Suprapubic skin (tissue), 3 donors: Measurements from ENCODE around the gene ANKRD36B.
"Not testable (repeated sequence)": the region's sequence is repeated elsewhere in the genome, so short reads cannot be mapped to it uniquely, and the experiment has no call there.

Source experiments
- CTCF ChIP-seq, 2 donors: fragments of 200-600 bp in 1 of 2; fragments of 450-650 bp in 1 of 2; sonication (generic) in 1 of 2; IDR thresholded peaks; one replicate each; pipeline ENCODE4 v1.5.1; 2016 to 2019; ENCODE audit warnings: antibody characterized with exemption in 2 of 2, mild to moderate bottlenecking in 1 of 2, moderate library complexity in 1 of 2
- POLR2A ChIP-seq, 2 donors: fragments of 450-650 bp; IDR thresholded peaks; one replicate each; pipeline ENCODE4 v1.6.1; 2017; ENCODE audit warnings: antibody characterized with exemption in 2 of 2, mild to moderate bottlenecking in 2 of 2, moderate library complexity in 2 of 2

DNA sequence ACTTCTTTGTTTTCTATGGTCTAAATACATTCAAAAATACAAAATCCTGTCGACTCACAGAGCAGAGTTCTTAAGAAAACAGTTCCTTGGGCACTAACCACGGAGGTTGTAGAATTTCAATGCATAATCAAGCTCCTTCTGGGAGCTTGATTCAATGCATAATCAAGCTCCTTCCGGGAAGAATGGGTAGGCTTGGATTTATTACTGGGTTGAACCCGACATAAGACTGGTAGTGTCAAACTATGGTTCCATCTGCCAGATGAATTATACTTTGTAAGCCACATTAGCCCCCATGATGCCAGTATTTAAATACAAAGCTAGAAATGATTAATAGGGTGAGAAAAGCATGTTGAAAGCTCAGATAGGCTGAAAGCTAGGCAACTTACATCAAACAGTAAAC is 94.0 kb downstream of the ANKRD36B start:
- TF ChIP-seq POLR2A, CTCF (IDR thresholded peaks at IDR 0.05): not testable (repeated sequence)
